Upper lobe of left lung (tissue), 6 donors: Measurements from ENCODE around the gene MYLK4. TPM values are rescaled to one million over a fixed set of nuclear protein-coding genes. Genes with fewer than 3 reads are reported as not detected.

Experiments used
- ATAC-seq, 2 donors: fragments of 200-7000 bp; cut with Tn5 transposase; one replicate each; pipeline ENCODE4 v1.9.1; 2022; ENCODE audit warnings: mild to moderate bottlenecking in 2 of 2, moderate library complexity in 2 of 2; ENCODE audit not compliant: low FRiP score in 2 of 2
- DNase-seq, 2 donors: peaks; one replicate each; pipeline ENCODE4 v3.0.0-alpha.2; 2019 to 2020
- H3K27ac ChIP-seq, 4 donors: fragments of 200-600 bp; sonication (generic); one replicate each; pipeline ENCODE4 v1.5.1; 2016 to 2019
- H3K27me3 ChIP-seq, 4 donors: fragments of 200-600 bp; sonication (generic); one replicate each; pipeline ENCODE4 v1.5.1; 2017 to 2019
- H3K36me3 ChIP-seq, 4 donors: fragments of 200-600 bp; sonication (generic); one replicate each; pipeline ENCODE4 v1.5.1; 2016 to 2019
- H3K4me1 ChIP-seq, 4 donors: fragments of 200-600 bp; sonication (generic); one replicate each; pipeline ENCODE4 v1.5.1; 2018 to 2019
- H3K4me3 ChIP-seq, 4 donors: fragments of 200-600 bp; sonication (generic); one replicate each; pipeline ENCODE4 v1.5.1; 2017 to 2019; ENCODE audit warnings: mild to moderate bottlenecking in 2 of 4, moderate library complexity in 1 of 4
- H3K9me3 ChIP-seq, 4 donors: fragments of 200-600 bp; sonication (generic); one replicate each; pipeline ENCODE4 v1.5.1; 2018 to 2019
- CTCF ChIP-seq, 6 experiments: fragments of 450-650 bp in 4 of 6; fragments of 200-600 bp in 2 of 6; sonication (generic) in 2 of 6; IDR thresholded peaks; one replicate each; pipeline ENCODE4 v1.5.1; 2016 to 2019; ENCODE audit warnings: antibody characterized with exemption in 6 of 6
- EP300 ChIP-seq, 4 donors: sonication (generic); formaldehyde crosslinking; IDR thresholded peaks; one replicate each; pipeline ENCODE4 v1.5.1; 2017; ENCODE audit warnings: antibody characterized with exemption in 4 of 4, control low read depth in 2 of 4
- POLR2A ChIP-seq, 4 donors: fragments of 450-650 bp; IDR thresholded peaks; one replicate each; pipeline ENCODE4 v1.5.1; 2016 to 2017; ENCODE audit warnings: antibody characterized with exemption in 4 of 4, mild to moderate bottlenecking in 2 of 4
- POLR2AphosphoS5 ChIP-seq, 2 donors: sonication (generic); formaldehyde crosslinking; IDR thresholded peaks; one replicate each; pipeline ENCODE4 v1.5.1; 2017; ENCODE audit warnings: antibody characterized with exemption in 2 of 2
- WGBS, 2 donors: methylation state at CpG; one replicate each; pipeline ENCODE4 v1.1.5; 2017 to 2018; 5-methylcytosine and 5-hydroxymethylcytosine counted together
- total RNA-seq, 6 donors: library from RNA; depleted of rRNA in 4 of 6; stranded (reverse); fragments of >200 nt in 4 of 6; gene quantifications; one replicate each; pipeline versions ENCODE4 v1.1.0 to v1.2.1, GENCODE V29; 2016 to 2021
- donor health status: DM: no; HTN: no; CAD: no; lungs with moderate emphysema.
- donor health status: DM: no; HTN: yes; CAD: no; lungs with severe emphysema.

Gene MYLK4
- total RNA-seq, 6 donors from 2014 or later, result 0.64 to 2.6 (median 1.2) TPM

DNA sequence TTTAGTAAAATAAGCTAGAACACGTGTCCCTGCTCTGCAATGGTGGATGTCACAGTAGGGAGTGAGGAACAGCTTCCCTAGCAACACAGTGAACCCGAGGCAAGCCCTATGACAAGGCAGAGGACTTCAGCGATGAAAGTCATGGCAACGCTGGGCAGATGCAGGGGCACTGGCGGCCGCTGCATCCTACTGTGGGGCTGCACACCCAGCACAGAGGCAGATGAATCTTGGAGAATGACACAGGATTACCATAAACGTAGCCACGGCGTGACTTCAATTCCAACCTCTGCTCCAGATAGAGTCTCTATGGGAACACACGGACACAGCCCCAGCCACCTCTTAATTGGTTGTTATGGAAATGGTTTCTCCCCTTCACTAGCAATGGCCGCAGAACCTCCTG, 64.2 kb downstream of the MYLK4 start:
- Histone ChIP-seq H3K27ac (no peak overlapping the region), H3K4me3 (no peak overlapping the region), H3K36me3 (no peaks in the 10 kb centered on the region), H3K27me3 (no peaks in the 10 kb centered on the region), H3K4me1 (no peaks in the 10 kb centered on the region), H3K9me3 (no peaks in the 10 kb centered on the region)
- TF ChIP-seq EP300 (IDR thresholded peaks at IDR 0.05), result no peak
- TF ChIP-seq POLR2A (IDR thresholded peaks at IDR 0.05), result no peak
- TF ChIP-seq CTCF (IDR thresholded peaks at IDR 0.05), result no peak
- TF ChIP-seq POLR2AphosphoS5 (IDR thresholded peaks at IDR 0.05), result no peak
- ATAC-seq (no peak), DNase-seq (no peak)
- 85 to 88% methylated on average over 8 to 11 of the region's 11 CpGs for WGBS, 2 donors

DNA sequence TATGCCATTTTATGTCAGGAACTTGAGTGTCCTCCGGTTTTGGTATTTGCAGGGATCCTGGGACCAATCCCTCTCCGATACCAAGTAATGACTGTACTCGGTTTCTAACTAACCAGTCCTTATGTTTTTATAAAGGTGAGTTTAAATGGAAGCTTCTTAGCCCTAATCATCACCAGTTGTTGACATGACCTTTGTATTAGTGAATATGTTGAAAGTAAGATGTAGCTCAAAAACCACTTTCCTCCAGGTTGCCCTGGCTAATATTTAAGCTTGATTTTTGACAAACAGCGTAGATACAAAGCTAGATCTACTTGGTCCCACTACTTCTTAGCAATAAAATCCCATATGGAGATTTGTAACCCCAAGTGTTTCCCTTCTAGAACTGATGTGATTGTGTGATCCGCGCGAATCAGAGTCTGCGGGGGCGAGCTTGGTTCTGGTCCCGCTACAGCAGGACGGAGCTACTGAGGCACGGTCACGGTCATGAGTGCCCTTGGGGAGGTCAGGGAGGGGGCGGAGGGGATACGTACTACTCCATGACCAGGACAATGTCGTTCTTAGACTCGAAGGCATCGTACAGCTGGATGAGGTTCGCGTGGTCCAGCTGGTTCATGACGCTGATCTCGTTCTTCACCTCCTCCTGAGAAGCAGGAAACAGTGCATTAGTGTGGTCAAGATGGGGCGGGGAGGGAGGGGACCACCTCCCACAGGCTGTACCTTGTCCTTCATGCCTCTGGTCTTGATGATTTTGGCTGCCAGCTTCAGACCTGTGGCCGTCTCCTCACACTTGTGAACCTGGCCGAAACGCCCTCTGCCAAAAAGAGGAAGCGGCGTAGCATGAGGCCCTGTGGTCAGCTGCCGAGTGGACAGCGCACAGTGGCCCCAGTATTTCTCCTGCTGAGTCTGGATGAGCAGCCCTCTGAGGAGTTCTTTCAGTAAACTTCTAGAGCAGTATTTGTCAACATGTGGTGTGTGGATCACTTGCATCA, 65.7 kb downstream of the MYLK4 start:
- WGBS, 2 donors, result 93 to 95% methylated on average over 18 to 30 of the region's 30 CpGs
- TF ChIP-seq POLR2AphosphoS5 (IDR thresholded peaks at IDR 0.05), result no peak
- TF ChIP-seq EP300 (IDR thresholded peaks at IDR 0.05), result no peak
- TF ChIP-seq POLR2A (IDR thresholded peaks at IDR 0.05), result no peak
- no peak for ATAC-seq
- no peaks in the 10 kb centered on the region for H3K27me3 ChIP-seq
- no peaks in the 10 kb centered on the region for H3K36me3 ChIP-seq
- no peaks in the 10 kb centered on the region for H3K4me1 ChIP-seq
- no peaks in the 10 kb centered on the region for H3K9me3 ChIP-seq
- DNase-seq, result no peak
- no peak overlapping the region for H3K4me3 ChIP-seq
- no peak overlapping the region for H3K27ac ChIP-seq

- whole genome bisulfite sequencing, 2 donors, result 90 to 94% methylated on average over 18 of the region's 18 CpGs
- no peaks in the 10 kb centered on the region for H3K27me3 ChIP-seq
- no peak for DNase-seq
- no peak overlapping the region for H3K27ac ChIP-seq
- H3K36me3 ChIP-seq, result no peaks in the 10 kb centered on the region
- no peaks in the 10 kb centered on the region for H3K9me3 ChIP-seq
- H3K4me1 ChIP-seq, result no peaks in the 10 kb centered on the region
- peak in 1 of 2 donors; percentile 44 for ATAC-seq
- H3K4me3 ChIP-seq, result no peak overlapping the region
- TF ChIP-seq POLR2AphosphoS5 (IDR thresholded peaks at IDR 0.05), result no peak
- TF ChIP-seq CTCF (IDR thresholded peaks at IDR 0.05), result no peak
- TF ChIP-seq EP300 (IDR thresholded peaks at IDR 0.05), result no peak
- no peak for TF ChIP-seq POLR2A (IDR thresholded peaks at IDR 0.05)
These were observed 66.5 kb downstream of the MYLK4 start for GRCh38 chr6:2684103-2684749.

DNA sequence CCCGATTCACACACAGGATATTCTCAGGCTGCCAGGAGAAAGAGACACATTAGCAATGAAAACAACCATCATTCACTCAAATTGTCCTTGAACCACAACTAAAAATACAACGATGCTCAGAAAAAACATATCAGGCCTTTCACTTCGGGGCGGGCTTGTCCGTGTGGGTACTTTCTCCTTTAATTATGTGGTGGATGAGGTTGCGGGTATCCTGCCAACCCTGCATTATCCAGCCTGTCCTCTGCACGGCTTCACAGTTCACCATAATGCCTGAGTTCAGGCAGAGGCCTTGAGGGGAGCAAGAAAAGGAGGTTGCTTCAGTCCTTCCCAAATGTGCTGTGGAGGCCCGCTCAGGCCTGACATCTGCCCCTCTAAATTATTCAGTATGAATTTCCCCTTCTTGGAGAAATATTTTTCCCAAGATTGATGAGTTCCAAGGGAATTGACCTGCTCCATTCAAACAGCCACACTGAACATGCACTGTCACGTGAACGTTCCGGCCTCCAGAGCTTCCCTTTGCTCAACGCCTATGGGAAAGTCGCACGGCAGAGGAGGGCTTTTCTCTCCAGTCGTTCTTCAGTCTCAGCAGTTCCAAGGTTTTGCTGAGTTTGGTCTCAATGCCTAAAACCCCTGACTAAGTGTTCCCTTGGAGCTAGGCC, 70.3 kb downstream of the MYLK4 start:
- Histone ChIP-seq H3K27ac (no peak overlapping the region), H3K4me1 (no peaks in the 10 kb centered on the region), H3K27me3 (no peaks in the 10 kb centered on the region), H3K9me3 (no peaks in the 10 kb centered on the region), H3K36me3 (no peaks in the 10 kb centered on the region), H3K4me3 (no peak overlapping the region)
- WGBS, 2 donors, result 88 to 92% methylated on average over 15 of the region's 15 CpGs
- DNase-seq (no peak), ATAC-seq (no peak)
- TF ChIP-seq POLR2A (IDR thresholded peaks at IDR 0.05), result no peak
- no peak for TF ChIP-seq CTCF (IDR thresholded peaks at IDR 0.05)
- TF ChIP-seq POLR2AphosphoS5 (IDR thresholded peaks at IDR 0.05), result no peak
- TF ChIP-seq EP300 (IDR thresholded peaks at IDR 0.05), result no peak

- DNase-seq (no peak), ATAC-seq (no peak)
- H3K27ac ChIP-seq, result no peak overlapping the region
- no peaks in the 10 kb centered on the region for H3K36me3 ChIP-seq
- H3K4me1 ChIP-seq, result no peaks in the 10 kb centered on the region
- no peaks in the 10 kb centered on the region for H3K9me3 ChIP-seq
- TF ChIP-seq EP300 (IDR thresholded peaks at IDR 0.05), result no peak
- TF ChIP-seq CTCF (IDR thresholded peaks at IDR 0.05), result no peak
- TF ChIP-seq POLR2AphosphoS5 (IDR thresholded peaks at IDR 0.05), result no peak
- H3K27me3 ChIP-seq, result no peaks in the 10 kb centered on the region
- 90% methylated on average over 4 of the region's 4 CpGs for WGBS, 2 donors
- H3K4me3 ChIP-seq, result no peak overlapping the region
These were observed 73.6 kb downstream of the MYLK4 start for GRCh38 chr6:2677080-2677593.
